K562 (cell line): Measurements from ENCODE around the gene FYB2. TPM values are rescaled to one million over a fixed set of nuclear protein-coding genes. Genes with fewer than 3 reads are reported as not detected.

Experiments used
- ATAC-seq: fragments of 200-7000 bp; cut with Tn5 transposase; 3 replicates; pipeline ENCODE4 v1.9.1; 2020; ENCODE audit warnings: moderate library complexity
- BruUV-seq: library from RNA; stranded (reverse); fragments of 400-500 nt; replicated peaks from 2 replicates; lab custom pipeline; 2021; lab: Mats Ljungman, UMichigan
- CTCF ChIA-PET: fragments of 300-600 bp; formaldehyde crosslinking; extraction: SDS; loops from one replicate; lab custom pipeline; 2021; ENCODE audit warnings: low intra/inter-chr PET ratio; lab: Yijun Ruan, JAX
- POLR2A ChIA-PET: fragments of 300-600, 350-650 bp; sonication (Branson Sonifier 250); formaldehyde crosslinking; extraction: SDS; loops from one replicate; lab custom pipeline; 2021; ENCODE audit warnings: antibody characterized with exemption, inconsistent platforms; lab: Yijun Ruan, JAX
- DNase-seq, 4 experiments: peaks; one replicate each; pipeline versions ENCODE4 v3.0.0 to v3.0.0-alpha.2; 2011 to 2018; ENCODE audit warnings: low spot score in 3 of 4, mixed read lengths in 3 of 4; ENCODE audit errors: extremely low read depth in 1 of 4
- FAIRE-seq: peaks from 2 replicates; lab custom pipeline; 2011; peaks lifted over from hg19 to GRCh38; lab: Jason Lieb, UNC
- H2AFZ ChIP-seq: 2 replicates; pipeline ENCODE4 v1.6.0; 2011; ENCODE audit warnings: low read depth, low read length, control low read depth, inconsistent platforms
- H3K27ac ChIP-seq: fragments of 200-600 bp; 3 replicates; pipeline ENCODE4 v1.8.0; 2011; ENCODE audit warnings: low read depth, mild to moderate bottlenecking, control low read depth, inconsistent platforms, low read length, moderate library complexity, mixed read lengths; ENCODE audit errors: extremely low read depth
- H3K27me3 ChIP-seq, 2 experiments: fragments of 300-600 bp in 1 of 2; 2 replicates in 1 of 2; 3 replicates in 1 of 2; pipeline versions ENCODE4 v1.6.0 to v1.8.0; 2011; ENCODE audit warnings: inconsistent platforms in 2 of 2, low read length in 2 of 2, mild to moderate bottlenecking in 1 of 2, mixed read lengths in 1 of 2, moderate library complexity in 1 of 2; ENCODE audit not compliant: control insufficient read depth in 2 of 2, insufficient read depth in 2 of 2
- H3K36me3 ChIP-seq: fragments of 300-600 bp; 3 replicates; pipeline ENCODE4 v1.8.0; 2011; ENCODE audit warnings: mild to moderate bottlenecking, low read length, inconsistent platforms; ENCODE audit not compliant: control insufficient read depth, insufficient read depth
- H3K4me1 ChIP-seq, 2 experiments: fragments of 200-600 bp in 1 of 2; replicated peaks in 1 of 2; 2 replicates in 1 of 2; 3 replicates in 1 of 2; pipeline versions ENCODE4 v1.5.1 to v1.8.0; 2011; ENCODE audit warnings: inconsistent platforms in 2 of 2, low read length in 2 of 2, mild to moderate bottlenecking in 1 of 2, mixed read lengths in 1 of 2, moderate library complexity in 1 of 2; ENCODE audit not compliant: control insufficient read depth in 2 of 2, insufficient read depth in 2 of 2
- H3K4me2 ChIP-seq: 2 replicates; pipeline ENCODE4 v1.6.1; 2011; ENCODE audit warnings: low read length, control low read depth, inconsistent platforms, mixed read lengths; ENCODE audit not compliant: insufficient read depth
- H3K4me3 ChIP-seq: fragments of 200-600 bp; sonication (generic), shearing (Covaris generic); 2 replicates; pipeline ENCODE4 v1.5.1; 2016; ENCODE audit warnings: control low read depth, inconsistent platforms
- H3K79me2 ChIP-seq: fragments of 200-600 bp; 3 replicates; pipeline ENCODE4 v1.8.0; 2011; ENCODE audit warnings: low read length, inconsistent platforms; ENCODE audit not compliant: control insufficient read depth, insufficient read depth
- H3K9ac ChIP-seq, 2 experiments: 2 replicates each; pipeline versions ENCODE4 v1.6.0 to v1.6.1; 2011; ENCODE audit warnings: low read depth in 2 of 2, low read length in 2 of 2, control low read depth in 1 of 2, inconsistent platforms in 1 of 2, mild to moderate bottlenecking in 1 of 2, mixed read lengths in 1 of 2; ENCODE audit not compliant: insufficient read depth in 1 of 2
- H3K9me1 ChIP-seq: one replicate; pipeline ENCODE4 v1.6.0; 2011; ENCODE audit warnings: inconsistent platforms, mild to moderate bottlenecking, low read length, moderate library complexity; ENCODE audit not compliant: control insufficient read depth, insufficient read depth
- H3K9me3 ChIP-seq: replicated peaks from 2 replicates; pipeline ENCODE4 v1.5.1; 2011; ENCODE audit warnings: low read depth, low read length, inconsistent platforms; ENCODE audit not compliant: control insufficient read depth, insufficient read depth
- H4K20me1 ChIP-seq: replicated peaks from 2 replicates; pipeline ENCODE4 v1.6.1; 2011; ENCODE audit warnings: low read length, inconsistent platforms, mixed read lengths; ENCODE audit not compliant: control insufficient read depth, insufficient read depth
- MEIS2 ChIP-seq: fragments of 450-650 bp; IDR thresholded peaks from 2 replicates; pipeline ENCODE4 v1.6.1; 2014; ENCODE audit warnings: mild to moderate bottlenecking; ENCODE audit not compliant: partially characterized antibody
- RAD21 ChIP-seq, 2 experiments: fragments of 250-450 bp in 1 of 2; fragments of 450-650 bp in 1 of 2; sonication (Bioruptor Pico) in 1 of 2; formaldehyde crosslinking in 1 of 2; IDR thresholded peaks in 1 of 2; conservative IDR thresholded peaks in 1 of 2; 2 replicates each; pipeline versions ENCODE4 v1.4.0 to v1.8.0; 2020 to 2022; ENCODE audit warnings: mild to moderate bottlenecking in 2 of 2, moderate library complexity in 1 of 2
- SMC3 ChIP-seq: conservative IDR thresholded peaks from 2 replicates; pipeline ENCODE4 v1.6.1; 2011; ENCODE audit warnings: low read depth, low read length, improper control_type of control experiment; ENCODE audit not compliant: insufficient read depth
- WGBS: fragments of 100-300 bp; shearing (Covaris generic); methylation state at CpG from one replicate; pipeline ENCODE4 v1.1.6; 2016; ENCODE audit warnings: low coverage, mixed read lengths; ENCODE audit not compliant: insufficient coverage; ENCODE audit errors: missing lambda C conversion rate; 5-methylcytosine and 5-hydroxymethylcytosine counted together
- in situ Hi-C: fragments of 300-500 bp; cut with MboI; formaldehyde crosslinking; loops from 4 replicates; pipeline ENCODE4 v1.15.0; 2018; ENCODE audit warnings: inconsistent platforms, mixed read lengths
- intact Hi-C: fragments of 100-400 bp; cut with micrococcal nuclease; formaldehyde crosslinking; loops from 2 replicates; pipeline ENCODE4 v1.14.2; 2022
- polyA plus RNA-seq, 8 experiments: library from polyadenylated mRNA; depleted of rRNA in 4 of 8; stranded (reverse) in 5 of 8; unstranded in 3 of 8; fragments of >200 nt; fragmentation: Nextera tagmentation in 2 of 8; fragmentation: Illumina TruSeq in 1 of 8; extraction: Ambion mirVana in 2 of 8; extraction: Trizol in 1 of 8; gene quantifications; 2 replicates each; pipeline versions ENCODE4 v1.2.1 to v1.2.3, GENCODE V29; 2011 to 2014; ENCODE audit warnings: inconsistent platforms in 1 of 8, missing spikeins in 1 of 8
- total RNA-seq, 7 experiments: library from RNA; depleted of rRNA in 6 of 7; stranded (reverse); fragments of >200 nt in 6 of 7; fragmentation: Illumina TruSeq in 2 of 7; extraction: Trizol in 2 of 7; gene quantifications; 2 replicates each; pipeline versions ENCODE4 v1.2.1 to v1.2.3, GENCODE V29; 2011 to 2021; ENCODE audit warnings: low replicate concordance in 1 of 7
- TF ChIP-seq, protein P1 (sequence below): IDR thresholded peaks from 2 replicates; pipeline ENCODE4 v1.6.1; 2012; ENCODE audit warnings: low read depth, low read length, improper control_type of control experiment, borderline replicate concordance
- TF ChIP-seq, protein P2 (sequence below), 2 experiments: fragments of 450-650 bp; formaldehyde crosslinking in 1 of 2; IDR thresholded peaks; 2 replicates each; pipeline versions ENCODE4 v1.4.0 to v1.6.1; 2014 to 2020; ENCODE audit warnings: mild to moderate bottlenecking in 2 of 2, borderline replicate concordance in 1 of 2, low read depth in 1 of 2
- TF ChIP-seq, protein P3 (sequence below): sonication (generic); IDR thresholded peaks from 2 replicates; pipeline ENCODE4 v1.6.1; 2016

The FYB2 gene
- total and polyA plus RNA-seq, 9 of the 15 experiments (the other 6 are each of a cell fraction or from before 2014, with no cell fraction given) = not detected

DNA sequence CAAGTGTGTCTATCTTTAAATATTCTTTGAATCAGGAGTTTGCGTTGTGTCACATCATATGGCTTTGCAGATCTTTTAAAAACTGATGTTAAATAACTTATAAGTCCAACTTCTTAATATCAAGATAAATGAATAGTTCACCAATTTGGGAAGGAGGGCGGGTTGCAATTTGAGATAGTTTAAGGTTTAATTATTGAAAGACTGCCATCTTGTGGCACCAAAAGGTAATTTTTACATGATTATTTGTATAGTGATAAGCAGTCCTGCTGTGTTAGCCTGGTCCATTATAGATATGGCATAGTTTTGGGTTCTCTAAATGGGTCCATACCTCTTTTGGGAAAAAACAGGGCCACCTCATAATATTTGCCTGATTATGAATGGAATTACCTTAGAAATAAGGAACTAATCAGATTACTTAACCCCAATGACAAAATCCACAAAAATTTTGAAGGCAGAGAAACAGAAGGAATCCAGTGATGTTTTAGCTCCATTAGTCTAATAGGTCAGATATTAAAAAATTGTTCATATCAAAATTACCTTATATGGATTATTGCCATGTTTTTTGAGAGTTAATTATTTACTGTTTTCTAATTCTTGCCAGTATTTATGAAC, 109.8 kb downstream of the FYB2 start:
- Histone ChIP-seq H4K20me1 (no peaks in the 10 kb centered on the region), H3K9me1 (no peaks in the 10 kb centered on the region), H3K9me3 (no peaks in the 10 kb centered on the region), H3K4me3 (no peak overlapping the region), H3K9ac (no peak overlapping the region), H2AFZ (no peak overlapping the region), H3K27ac (no peak overlapping the region), H3K36me3 (no peaks in the 10 kb centered on the region), H3K79me2 (no peaks in the 10 kb centered on the region), H3K27me3 (no peaks in the 10 kb centered on the region), H3K4me1 (no peaks in the 10 kb centered on the region), H3K4me2 (no peak overlapping the region)
- DNase-seq (peak; percentile 31 to 61 (median 38)), ATAC-seq (peak; percentile 86), FAIRE-seq (peak; percentile 6)
- in situ Hi-C loops (no loop called here), intact Hi-C loops (loop anchor here (10.0 kb wide), 1 partner anchor 1425 kb away; no protein-coding TSS in a partner anchor)
- POLR2A ChIA-PET = no interaction called here
- BruUV-seq = no TSS peak
- 0% methylated on average over 2 of the region's 2 CpGs for WGBS
- CTCF ChIA-PET = interaction anchor here (0.6 to 1.2 kb wide), 3 partner anchors 146 to 1425 kb away, joined by 3 to 9 read pairs (median 4); no protein-coding TSS in a partner anchor
- TF ChIP-seq MEIS2 = no peak
- TF ChIP-seq, protein P1, sequence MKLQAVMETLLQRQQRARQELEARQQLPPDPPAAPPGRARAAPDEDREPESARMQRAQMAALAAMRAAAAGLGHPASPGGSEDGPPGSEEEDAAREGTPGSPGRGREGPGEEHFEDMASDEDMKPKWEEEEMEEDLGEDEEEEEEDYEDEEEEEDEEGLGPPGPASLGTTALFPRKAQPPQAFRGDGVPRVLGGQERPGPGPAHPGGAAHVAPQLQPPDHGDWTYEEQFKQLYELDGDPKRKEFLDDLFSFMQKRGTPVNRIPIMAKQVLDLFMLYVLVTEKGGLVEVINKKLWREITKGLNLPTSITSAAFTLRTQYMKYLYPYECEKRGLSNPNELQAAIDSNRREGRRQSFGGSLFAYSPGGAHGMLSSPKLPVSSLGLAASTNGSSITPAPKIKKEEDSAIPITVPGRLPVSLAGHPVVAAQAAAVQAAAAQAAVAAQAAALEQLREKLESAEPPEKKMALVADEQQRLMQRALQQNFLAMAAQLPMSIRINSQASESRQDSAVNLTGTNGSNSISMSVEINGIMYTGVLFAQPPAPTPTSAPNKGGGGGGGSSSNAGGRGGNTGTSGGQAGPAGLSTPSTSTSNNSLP = 0 out of 2 replicates have a peak, but pooled peaks have one; percentile 31
- TF ChIP-seq SMC3 = 0 out of 2 replicates have a peak, but pooled peaks have one; percentile 4
- peak; percentile 39 to 66 for TF ChIP-seq RAD21 (CRISPR knock-in tag; conservative IDR thresholded peaks at IDR 0.05 in 1 of 2, IDR thresholded peaks at IDR 0.05 in 1 of 2)
- TF ChIP-seq, protein P2, sequence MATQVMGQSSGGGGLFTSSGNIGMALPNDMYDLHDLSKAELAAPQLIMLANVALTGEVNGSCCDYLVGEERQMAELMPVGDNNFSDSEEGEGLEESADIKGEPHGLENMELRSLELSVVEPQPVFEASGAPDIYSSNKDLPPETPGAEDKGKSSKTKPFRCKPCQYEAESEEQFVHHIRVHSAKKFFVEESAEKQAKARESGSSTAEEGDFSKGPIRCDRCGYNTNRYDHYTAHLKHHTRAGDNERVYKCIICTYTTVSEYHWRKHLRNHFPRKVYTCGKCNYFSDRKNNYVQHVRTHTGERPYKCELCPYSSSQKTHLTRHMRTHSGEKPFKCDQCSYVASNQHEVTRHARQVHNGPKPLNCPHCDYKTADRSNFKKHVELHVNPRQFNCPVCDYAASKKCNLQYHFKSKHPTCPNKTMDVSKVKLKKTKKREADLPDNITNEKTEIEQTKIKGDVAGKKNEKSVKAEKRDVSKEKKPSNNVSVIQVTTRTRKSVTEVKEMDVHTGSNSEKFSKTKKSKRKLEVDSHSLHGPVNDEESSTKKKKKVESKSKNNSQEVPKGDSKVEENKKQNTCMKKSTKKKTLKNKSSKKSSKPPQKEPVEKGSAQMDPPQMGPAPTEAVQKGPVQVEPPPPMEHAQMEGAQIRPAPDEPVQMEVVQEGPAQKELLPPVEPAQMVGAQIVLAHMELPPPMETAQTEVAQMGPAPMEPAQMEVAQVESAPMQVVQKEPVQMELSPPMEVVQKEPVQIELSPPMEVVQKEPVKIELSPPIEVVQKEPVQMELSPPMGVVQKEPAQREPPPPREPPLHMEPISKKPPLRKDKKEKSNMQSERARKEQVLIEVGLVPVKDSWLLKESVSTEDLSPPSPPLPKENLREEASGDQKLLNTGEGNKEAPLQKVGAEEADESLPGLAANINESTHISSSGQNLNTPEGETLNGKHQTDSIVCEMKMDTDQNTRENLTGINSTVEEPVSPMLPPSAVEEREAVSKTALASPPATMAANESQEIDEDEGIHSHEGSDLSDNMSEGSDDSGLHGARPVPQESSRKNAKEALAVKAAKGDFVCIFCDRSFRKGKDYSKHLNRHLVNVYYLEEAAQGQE (IDR thresholded peaks at IDR 0.05; ENCODE audit: borderline replicate concordance) = peak; percentile 35; the same call in 1 of the 2 replicates
- TF ChIP-seq, protein P2 (CRISPR knock-in tag; IDR thresholded peaks at IDR 0.05; ENCODE audit: low read depth) = no peak
- TF ChIP-seq, protein P3, sequence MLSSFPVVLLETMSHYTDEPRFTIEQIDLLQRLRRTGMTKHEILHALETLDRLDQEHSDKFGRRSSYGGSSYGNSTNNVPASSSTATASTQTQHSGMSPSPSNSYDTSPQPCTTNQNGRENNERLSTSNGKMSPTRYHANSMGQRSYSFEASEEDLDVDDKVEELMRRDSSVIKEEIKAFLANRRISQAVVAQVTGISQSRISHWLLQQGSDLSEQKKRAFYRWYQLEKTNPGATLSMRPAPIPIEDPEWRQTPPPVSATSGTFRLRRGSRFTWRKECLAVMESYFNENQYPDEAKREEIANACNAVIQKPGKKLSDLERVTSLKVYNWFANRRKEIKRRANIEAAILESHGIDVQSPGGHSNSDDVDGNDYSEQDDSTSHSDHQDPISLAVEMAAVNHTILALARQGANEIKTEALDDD = no peak
